NCI-H2227 treated with DMSO at 0.1 percent for 48 hours (cell line): Measurements from ENCODE around the gene ABCA7.
A peak's percentile ranks its signal among the peaks of the same experiment; 100 is the strongest.

ENCODE experiments used
- DNase-seq: peaks from one replicate; lab custom pipeline; 2025; lab: John Stamatoyannopoulos, UW

Gene ABCA7

DNA sequence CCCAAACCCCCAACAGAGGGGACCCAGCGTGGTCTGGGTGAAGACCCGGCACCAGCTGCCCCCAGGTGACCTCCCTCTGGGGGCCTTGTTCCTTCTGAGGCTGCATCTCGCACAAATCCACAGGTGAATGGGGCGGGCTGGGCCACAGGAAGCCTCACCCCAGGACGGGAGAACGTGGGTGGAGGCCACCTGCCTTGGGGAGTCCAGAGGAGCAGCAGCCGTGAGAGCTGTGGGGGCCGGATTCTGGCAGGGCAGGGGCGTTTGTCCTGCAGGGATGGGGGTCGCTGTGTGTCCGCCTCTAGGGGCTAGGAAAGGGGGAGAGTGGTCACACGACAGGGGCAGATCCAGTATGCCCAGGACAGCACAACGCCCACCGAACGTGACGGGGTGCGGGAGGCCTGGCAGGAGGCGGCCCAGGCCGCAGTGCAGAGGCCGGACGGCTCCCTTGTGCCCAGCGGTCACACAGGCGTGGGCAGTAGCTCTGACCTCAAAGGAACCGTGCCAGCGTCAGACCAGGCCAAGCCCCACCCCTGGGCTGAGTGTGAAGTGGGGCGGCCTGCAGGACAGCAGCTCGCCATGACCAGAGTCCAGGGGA, 48.6 kb downstream of the ABCA7 start:
- no peak for DNase-seq

DNA sequence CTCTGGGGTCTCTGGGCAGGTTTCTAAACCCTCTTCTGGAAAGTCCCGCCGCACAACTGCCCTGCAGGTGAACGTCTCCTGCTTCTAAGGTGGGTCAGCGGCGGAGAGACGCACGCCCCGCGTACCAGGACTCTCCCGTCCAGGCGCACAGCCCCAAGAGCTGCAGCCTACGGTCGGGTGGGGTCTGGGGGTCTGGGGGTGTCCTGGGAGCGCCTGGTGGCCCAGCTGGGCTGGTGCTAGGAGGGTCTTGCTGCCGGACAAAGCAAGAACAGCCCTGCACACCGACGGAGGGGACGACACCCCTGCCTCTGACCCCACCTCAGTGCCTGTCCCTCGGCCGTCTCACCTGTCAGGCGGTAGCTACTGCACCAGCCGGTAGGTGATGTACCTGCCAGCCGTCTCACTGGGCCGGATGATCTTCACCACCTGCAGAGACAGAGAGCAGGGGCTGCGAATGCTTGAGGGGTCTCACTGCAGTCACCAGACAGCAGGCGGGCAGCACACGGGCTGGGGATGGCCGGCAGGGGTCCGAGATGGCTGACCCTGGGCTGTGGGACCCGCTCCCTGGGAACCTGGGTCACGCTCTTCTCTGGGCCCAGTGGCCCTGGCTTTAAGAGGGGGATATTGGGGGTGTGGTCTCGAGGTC, 49.3 kb downstream of the ABCA7 start:
- no peak for DNase-seq

DNA sequence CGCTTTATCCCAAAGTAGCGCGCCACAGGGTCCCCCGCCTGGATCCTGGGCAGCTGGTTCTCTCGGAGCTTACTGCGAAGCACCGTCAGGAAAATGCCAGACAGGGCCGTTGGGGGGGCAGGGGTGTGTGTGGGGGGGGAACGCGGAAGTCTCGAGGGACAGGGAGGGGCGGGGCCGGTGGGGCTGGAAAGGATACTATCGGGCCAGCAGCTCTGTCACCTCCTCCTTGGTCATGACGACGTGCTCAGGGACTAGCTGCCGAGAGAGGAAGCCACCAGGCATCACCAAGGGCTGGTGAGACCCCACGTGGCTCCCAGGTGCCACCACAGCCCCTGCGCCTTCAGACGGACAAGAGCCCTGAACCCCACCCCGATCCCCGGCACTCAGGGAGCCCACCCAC, 50.0 kb downstream of the ABCA7 start:
- DNase-seq, result no peak

DNA sequence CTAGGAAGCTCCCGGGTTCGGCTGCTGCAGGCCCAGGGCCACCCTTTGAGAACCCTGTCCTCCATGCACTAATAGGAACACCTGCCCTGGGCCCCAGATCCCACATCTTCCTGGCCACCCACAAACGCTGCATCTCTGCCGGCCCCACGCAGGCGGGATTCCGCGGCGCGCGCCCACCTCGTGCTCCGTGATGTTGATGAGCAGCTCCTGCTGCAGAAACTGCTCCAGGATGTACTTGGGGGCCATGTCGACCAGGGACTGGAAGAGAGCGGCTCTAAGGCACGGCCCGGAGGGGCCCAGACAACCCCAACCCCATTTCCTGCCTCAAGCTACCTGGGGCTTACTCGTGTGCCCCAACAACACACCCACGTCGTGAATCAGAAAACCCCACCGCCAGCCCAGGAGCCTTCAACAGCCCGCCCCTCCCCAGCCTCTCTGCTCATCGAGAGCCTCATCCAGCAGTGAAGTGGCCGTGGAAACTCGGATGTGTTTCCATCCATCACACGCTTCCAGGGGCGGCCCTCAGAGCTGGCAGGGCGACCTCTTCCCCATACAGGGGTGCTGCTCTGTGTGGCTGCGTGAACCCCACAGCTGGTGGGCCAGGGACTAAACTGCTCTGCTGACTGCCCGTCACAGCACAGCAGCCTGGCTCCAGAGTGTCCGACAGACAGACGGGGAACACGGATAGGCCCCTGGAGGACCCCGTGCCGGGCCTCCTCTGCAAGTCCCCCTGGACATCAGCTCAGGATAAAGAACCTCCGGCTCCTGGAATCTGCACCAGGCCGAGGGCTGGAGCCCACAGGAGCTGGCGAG, 51.0 kb downstream of the ABCA7 start:
- no peak for DNase-seq

DNA sequence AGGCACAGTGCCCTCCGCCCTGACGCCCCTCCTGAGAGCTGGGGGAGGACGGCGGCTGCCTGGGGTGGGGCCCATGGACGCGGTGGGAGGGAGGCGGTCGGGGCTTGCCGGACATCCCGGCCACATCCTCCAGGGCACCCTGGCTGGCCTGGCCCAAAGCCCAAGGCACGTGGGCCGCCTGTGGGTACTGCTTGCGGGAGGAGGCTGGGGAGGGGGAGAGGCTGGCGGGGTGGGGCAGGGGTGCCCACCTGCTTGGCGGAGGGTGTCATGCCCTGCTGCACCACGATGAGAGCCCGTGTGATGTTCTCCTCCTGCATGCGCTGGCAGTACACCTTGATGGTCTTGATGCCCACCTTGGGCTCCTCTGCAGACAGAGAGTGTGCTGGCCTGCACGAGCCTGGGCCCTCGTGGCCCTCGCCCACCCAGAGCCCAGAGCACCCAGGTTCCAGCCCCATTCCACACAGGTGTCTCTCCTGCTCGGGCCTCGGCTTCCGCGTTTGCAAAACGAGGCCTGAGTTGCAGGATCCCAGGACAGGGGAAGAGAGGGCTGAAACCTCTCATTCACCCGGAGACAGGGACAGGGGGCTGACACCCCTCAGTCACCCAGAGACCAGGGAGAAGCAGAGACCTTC, 51.8 kb downstream of the ABCA7 start:
- DNase-seq, result no peak

DNA sequence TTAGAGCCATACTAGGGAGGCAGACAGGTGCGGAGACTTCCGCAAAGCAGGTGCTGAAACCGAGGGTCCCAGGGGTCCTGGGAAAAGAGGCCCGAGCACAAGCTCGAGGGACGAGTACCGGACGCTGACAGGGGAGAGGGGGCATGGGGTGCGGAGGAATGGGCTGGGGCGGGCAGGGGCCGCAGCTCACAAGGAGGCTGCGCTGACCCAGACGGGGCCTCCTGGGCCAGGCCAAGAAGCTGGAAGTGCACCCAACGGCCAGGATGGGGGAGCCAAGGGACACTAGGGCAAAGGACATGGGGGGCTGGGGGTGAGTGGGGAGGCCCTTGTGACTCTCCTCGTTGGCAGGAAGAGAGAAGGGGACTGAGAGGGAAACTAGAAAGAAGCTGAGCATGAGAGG, 53.4 kb downstream of the ABCA7 start:
- DNase-seq, result no peak

DNA sequence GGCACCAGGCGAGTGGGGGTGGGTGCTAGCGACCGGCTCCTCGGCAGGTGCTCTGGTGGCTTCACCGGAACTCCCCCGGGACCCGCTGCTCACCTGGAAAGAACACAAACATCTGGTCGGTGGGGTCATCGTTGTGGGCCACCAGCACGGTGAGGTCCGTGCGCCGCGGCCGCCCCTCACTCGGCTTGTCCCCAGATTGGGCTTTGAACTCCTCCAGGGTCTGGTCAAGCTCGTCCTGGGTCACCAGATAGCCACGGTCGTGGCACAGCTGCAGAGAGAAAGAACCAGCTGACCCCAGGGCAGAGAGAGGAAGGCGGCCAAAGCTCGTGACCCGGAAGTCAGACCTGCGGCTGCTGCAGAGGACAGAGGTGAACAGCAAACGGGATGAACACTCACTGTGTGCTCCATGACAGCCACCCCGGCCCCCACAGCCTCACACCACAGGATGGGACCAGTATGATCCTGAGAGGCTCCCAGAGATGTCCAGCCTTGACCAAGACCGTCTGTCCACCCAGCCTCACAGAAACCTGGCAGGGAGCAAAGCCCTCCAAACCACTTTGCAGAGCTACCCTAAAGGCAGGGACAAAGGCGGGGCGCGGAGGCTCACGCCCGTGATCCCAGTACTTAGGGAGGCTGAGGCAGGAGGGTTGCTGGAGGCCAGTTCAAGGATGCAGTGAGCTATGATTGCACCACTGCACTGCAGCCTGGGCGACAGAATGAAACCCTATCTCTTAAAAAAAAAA, 54.1 kb downstream of the ABCA7 start:
- no peak for DNase-seq

DNA sequence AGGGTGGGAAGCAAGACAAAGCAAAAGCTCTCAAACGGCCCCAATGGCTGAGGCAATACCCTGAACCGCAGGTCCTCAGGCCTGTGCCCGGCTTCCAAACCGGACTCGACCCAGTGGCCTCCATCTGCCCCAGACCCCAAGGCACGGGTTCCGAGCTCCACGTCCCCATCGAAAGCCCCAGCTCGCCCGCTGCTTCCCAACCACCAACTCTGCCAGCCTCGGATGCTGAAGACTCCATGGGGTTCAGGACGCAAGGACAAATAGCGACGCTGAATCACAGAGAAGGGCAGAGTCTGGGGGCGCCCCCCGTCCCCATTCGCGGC, 54.7 kb downstream of the ABCA7 start:
- no peak for DNase-seq

DNA sequence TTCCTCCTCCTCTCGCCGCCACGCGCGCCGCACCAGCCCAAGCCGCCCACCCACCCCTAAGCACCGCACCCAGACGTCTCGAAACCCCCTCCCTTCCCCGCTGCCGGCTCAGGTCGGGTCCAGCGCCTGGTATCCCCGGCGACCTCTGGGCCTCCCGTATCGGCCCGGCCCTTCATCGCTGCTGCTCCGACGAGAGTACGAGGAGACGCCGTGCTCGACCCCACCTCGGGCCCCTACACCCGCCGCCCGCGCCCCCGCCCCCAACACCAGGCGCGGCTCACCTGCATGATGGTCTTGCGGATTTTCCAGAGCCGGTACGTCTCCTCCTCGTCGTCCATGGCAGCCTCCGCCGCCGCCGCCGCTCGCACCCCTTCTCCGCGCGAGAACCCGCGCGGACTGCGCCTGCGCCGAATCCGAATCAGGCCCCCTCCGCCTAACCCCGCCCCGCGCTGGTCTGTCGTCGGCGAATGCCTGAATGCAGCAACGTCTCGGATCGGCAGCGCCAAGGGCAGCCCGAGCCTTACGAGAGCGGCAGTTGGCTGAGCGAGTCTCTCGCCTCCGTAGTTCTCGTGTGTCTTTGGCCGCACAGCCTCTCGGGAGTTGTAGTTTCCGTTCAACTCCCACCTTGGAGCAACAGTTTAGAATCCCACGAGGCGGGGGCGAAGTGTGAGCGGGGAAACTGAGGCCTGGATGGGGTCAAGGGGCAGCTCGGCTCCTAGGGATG, 55.2 kb downstream of the ABCA7 start, which contains the start of gene POLR2E:
Gene POLR2E, minus strand, starts transcription at position 398 of the 724 bp plus-strand sequence. Its CDS starts 60 bp downstream, at position 338.
- DNase-seq, result peak; percentile 86

DNA sequence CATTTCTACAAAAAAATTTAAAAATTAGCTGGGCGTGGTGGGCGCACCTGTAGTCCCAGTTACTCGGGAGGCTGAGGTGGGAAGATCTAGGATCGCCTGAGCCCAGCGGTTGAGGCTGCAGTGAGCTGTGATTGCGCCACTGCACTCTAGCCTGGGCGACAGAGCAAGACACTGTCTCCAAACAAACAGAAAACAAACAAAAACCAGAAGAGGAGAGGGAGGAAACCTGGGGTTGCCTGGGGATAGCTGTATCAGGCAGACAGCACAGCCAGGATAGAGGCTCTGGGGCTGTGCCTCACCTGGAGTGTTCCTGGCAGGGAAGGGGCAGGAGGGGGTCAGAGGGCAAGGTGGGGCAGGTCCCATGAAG, 57.9 kb downstream of the ABCA7 start:
- DNase-seq, result no peak

DNA sequence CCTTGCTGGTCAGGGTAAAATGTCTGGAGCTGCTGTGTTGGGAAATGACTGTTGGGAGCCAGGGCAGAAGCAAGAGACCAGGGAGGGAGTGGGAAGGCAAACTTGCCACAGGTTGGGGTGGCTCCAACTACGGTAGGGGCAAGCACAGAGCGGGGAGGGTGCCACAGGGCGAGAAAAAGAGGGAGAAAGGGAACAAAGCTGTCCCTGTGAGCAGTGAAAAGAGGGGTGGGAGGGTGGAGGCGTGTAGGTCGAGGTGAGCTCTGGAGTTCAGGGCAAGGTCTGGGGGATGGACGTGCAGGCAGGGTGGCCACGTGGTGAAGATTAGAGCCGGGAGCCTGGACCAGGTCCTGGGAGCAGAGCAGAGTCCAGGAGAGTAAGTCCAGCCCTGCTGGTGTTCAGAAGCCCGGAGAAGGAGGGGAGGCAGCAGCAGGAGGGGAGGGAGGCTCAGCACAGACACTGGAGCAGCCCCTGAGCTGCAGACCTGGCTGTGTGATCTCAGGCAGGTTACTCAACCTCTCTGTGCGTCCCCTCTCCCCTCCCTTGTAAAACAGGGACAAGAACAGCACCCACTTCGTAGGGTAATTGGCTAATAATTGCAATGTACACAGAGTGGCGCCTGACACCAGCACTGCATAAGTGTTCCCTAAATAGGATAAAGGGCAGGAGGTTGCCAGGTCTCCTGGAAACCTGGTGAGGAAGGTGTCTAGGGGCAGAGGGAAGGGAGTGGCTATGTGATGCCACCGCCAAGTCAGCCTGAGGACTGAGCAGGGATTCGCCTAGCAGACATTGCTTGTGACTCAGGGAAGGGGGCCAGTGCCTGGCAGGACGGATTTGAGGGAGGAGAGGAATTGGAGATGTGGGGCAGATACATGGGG, 58.5 kb downstream of the ABCA7 start:
- DNase-seq, result no peak

DNA sequence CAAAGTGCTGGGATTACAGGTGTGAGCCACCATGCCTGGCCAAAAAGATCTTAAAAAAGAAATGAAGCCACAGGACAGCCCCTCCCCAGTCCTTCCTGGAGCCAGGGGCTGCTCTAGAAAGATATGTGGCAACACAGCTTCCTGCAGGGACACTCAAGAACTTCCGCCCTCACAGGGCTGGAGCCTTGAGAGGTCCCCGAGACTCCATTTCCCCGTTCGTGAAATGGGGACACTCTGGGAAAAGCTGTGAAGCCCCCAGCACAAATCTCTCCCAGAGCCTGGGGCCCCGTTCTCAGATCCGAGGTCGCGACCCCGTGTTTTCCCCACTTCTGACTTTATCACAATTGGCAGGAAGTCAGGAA, 61.4 kb downstream of the ABCA7 start:
- no peak for DNase-seq

DNA sequence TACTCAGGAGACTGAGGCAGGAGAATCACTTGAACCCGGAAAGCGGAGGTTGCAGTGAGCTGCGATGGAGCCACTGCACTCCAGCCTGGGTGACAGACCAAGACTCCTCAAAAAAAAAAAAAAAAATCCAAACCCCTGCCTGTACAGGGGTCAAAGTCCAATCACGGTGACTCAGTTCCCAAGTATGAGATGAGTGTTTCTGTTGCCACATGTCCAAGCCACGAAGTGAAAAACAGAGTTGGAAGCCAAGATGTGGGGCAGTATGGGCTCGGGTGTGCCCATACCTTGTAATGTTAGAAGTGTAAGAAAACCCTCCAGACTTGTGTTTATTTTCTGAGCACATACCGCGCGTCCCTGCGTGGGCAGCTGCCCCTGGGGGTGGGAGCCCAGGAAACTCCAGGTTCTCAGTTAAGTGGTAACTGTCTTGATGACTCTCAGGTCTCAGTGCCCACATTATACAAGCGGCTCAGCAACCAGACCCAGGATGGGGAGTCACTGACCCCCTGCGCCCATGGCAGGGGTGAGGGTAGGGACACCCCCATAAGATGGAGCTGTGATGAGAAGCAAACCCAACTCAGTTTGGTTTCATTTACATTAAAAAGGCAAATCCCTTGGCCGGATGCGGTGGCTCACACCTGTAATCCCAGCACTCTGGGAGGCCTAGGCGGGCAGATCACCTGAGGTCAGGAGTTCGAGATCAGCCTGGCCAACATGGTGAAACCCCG, 62.7 kb downstream of the ABCA7 start:
- no peak for DNase-seq

DNA sequence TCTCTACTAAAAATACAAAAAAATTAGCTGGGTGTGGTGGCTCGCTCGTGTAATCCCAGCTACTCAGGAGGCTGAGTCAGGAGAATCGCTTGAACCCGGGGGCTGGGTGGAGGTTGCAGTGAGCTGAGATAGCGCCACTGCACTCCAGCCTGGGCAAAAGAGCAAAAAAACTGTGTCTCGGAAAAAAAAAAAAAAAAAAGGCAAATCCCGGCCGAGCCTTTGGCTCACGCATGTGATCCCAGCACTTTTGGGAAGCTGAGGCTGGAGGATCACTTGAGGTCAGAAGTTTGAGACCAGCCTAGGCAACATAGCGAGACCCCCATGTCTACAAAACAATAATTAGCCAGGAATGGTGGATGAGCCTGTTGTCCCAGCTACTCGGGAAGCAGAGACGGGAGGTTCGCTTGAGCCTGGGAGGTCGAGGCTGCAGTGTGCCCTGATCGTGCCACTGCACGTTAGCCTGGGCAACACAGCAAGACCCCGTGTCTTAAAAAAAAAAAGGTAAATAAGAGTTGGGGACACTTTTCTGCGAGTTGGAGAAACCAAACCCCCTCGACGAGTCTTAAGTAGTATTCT, 63.3 kb downstream of the ABCA7 start:
- DNase-seq, result no peak

DNA sequence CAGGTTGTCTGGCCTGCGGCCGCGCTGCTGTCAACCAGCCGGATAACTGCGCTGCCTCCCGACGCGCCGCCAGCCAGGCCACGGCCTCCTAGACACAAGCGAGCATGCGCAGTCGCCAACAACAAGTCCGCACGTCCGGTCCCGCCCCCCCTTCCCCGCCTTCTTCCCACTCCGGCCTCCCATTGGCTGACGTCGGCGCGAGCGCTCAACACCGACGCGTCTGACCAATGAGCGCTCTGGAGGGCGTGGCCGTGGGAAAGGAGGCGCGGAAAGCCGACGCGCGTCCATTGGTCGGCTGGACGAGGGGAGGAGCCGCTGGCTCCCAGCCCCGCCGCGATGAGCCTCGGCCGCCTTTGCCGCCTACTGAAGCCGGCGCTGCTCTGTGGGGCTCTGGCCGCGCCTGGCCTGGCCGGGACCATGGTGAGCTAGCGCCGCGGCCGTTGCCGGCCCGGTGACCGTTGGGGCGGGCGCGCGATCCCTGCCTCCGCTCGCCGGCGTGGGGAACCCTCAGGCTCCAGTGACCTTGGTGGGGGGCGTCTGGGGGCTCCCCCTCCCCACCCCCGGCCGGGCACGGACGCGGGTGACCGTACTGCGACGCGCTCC, 63.9 kb downstream of the ABCA7 start, which contains the start of gene GPX4:
Gene GPX4, plus strand, starts transcription at position 287 of the 603 bp plus-strand sequence. Its CDS starts 50 bp downstream, at position 337.
- peak; percentile 94 for DNase-seq

DNA sequence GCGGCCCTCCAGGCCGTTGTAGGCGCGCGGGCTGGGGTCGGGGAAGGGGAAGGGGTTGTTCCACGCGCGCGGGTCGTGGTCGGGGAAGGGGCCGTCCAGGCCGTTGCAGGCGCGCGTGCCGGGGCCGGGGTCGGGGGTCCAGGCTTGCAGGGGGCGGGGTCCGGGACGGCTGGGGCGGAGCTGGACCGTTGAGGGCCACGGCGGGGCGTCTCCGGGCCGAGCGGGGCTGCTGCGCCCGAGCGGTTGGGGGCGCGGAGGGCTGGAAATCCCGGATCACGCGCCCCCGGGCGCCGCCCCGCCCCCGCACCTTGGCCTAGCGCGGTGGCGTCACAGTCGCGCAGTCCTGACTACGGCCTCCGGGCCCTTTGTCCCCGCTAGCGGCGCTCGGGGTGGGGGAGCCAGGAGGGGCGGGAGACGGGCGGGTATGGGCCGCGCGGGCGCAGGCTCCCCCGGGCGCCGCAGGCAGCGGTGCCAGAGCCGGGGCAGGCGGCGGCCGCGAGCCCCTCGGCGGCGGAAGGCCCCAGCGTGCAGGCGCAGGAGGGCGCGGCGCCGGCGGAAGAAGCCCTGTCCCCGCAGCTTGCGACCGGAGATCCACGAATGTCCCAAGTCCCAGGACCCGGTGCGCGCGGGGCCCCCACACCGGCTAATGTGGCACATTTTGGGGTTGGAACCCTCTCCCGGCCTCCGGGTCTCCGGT, 64.6 kb downstream of the ABCA7 start:
- peak; percentile 17 for DNase-seq

DNA sequence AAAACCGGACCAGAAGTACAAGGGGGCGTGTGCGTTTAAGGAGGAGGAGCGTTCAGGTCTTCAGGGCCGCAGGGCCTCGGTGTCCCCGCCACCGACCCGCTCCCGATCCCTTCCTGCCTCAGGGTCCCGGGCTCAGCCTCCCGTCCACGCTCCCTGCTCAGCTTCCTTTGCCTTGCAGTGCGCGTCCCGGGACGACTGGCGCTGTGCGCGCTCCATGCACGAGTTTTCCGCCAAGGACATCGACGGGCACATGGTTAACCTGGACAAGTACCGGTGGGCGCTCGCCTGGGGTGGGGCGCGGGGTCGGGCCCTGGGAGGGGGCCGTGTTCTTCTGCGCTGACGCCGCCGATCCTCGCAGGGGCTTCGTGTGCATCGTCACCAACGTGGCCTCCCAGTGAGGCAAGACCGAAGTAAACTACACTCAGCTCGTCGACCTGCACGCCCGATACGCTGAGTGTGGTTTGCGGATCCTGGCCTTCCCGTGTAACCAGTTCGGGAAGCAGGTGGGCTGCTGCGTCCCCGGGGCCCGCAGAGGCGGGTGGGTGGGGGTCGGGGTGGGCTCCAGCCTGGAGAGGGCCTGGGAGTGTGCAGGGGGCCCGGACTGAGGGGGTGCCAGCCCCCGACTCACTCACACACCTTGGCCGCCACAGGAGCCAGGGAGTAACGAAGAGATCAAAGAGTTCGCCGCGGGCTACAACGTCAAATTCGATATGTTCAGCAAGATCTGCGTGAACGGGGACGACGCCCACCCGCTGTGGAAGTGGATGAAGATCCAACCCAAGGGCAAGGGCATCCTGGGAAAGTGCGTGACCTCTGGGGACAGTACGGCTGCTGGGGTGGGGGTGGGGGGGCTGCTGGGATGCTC, 65.3 kb downstream of the ABCA7 start:
- no peak for DNase-seq
